Measurements from ENCODE around the gene VWF.

Gene VWF

DNA sequence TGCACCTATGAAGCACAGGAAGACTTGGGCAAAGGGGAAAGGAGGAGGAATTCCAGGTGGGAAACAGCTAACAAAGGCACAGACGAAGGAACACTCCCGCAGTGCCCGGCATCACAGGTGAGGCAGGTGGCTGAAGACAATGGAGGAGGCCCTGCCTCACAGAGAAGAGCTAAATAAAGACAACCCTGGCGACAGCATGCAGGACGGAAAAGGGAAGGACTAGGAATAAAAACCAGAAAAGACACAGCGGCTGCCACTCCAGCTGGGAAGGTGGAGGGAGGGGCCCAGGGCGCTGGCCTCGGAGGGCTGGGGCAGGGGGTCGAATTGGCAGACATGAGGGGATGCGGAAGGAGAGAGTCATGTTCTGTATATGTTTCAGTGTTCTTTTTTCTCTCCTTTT is 136.4 kb downstream of the VWF start:
- DNase-seq (ENCODE audit: low spot score in 2 of 2) = no peak
- no peak for ATAC-seq (replicated peaks; ENCODE audit: extremely low read depth, poor library complexity, severe bottlenecking)
- no peaks in the 10 kb centered on the region for H3K9me3 Mint-ChIP-seq
- peaks cover 3% of the 10 kb centered on the region for H3K36me3 Mint-ChIP-seq (ENCODE audit: insufficient read depth)
- H3K4me1 Mint-ChIP-seq = no peaks in the 10 kb centered on the region
- no peak overlapping the region for H3K27ac Mint-ChIP-seq (ENCODE audit: low read depth)
- no peak overlapping the region for H3K4me3 Mint-ChIP-seq
- no peaks in the 10 kb centered on the region for H3K27me3 Mint-ChIP-seq

DNA sequence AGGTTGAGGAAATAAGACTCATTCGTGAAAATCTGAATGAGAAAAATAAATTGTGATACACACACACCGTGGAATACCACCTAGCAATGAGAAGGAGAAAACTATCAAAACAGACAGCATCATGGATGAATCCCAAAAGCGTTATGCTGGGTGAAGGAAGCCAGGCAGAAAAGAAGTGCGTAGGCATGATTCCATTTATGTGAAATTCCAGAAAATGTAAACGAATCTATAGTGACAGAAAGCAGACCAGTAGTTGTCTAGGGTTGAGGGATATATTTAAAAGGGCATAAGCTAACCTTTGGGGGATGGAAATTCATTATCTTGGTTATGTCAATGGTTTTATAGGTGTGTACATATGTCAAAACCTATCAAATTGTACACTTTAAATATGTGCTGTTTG is 136.9 kb downstream of the VWF start:
- Mint-ChIP-seq H3K4me3 (no peak overlapping the region), H3K27me3 (no peaks in the 10 kb centered on the region), H3K4me1 (no peaks in the 10 kb centered on the region), H3K36me3 (ENCODE audit: insufficient read depth) (peaks cover 3% of the 10 kb centered on the region), H3K27ac (ENCODE audit: low read depth) (no peak overlapping the region), H3K9me3 (no peaks in the 10 kb centered on the region)
- DNase-seq (ENCODE audit: low spot score in 2 of 2) (no peak), ATAC-seq (replicated peaks; ENCODE audit: extremely low read depth, poor library complexity, severe bottlenecking) (no peak)

DNA sequence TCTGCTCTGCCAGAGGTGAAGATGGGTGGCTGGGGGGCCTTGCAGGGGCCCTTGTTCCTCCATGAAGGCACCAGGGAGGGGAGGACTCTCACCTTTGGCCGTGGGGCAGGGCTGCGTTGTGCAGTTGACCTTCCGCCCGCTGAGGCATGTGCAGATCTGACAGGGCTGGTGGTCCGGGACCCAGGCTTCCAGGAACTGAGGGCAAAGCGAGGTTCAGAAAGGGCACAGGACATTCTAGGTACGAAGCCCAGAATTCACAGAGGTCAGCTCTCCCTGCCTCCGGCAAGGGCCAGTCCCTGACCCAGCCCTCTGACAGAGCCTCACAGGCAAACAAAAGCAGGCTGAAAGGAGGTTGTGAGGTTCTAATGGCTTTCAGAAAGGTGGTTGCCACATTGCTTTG is 139.0 kb downstream of the VWF start:
- H3K27ac Mint-ChIP-seq (ENCODE audit: low read depth) = no peak overlapping the region
- H3K4me3 Mint-ChIP-seq = no peak overlapping the region
- peaks cover under 1% of the 10 kb centered on the region for H3K36me3 Mint-ChIP-seq (ENCODE audit: insufficient read depth)
- ATAC-seq (replicated peaks; ENCODE audit: extremely low read depth, poor library complexity, severe bottlenecking) = no peak
- no peak for DNase-seq (ENCODE audit: low spot score in 2 of 2)
- no peaks in the 10 kb centered on the region for H3K9me3 Mint-ChIP-seq
- H3K4me1 Mint-ChIP-seq = no peaks in the 10 kb centered on the region
- H3K27me3 Mint-ChIP-seq = no peaks in the 10 kb centered on the region

DNA sequence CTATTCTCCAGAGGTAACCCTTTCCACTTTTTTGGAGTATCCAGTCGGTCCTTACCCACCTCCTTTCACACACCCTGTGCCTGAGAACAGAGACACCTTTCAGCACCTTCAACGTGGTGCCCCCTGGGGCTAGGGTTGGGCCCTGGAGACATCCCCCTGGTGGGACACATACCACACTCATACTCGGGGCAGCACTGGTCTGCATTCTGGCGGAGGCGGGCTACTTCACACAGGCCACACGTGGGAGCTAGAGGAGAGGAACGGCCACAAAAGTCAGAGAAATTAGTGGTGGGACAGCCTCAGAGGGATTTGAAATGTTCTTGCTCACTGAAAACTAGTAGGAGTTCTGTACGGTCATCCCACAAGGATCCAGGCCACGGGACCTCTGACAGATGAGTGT is 139.6 kb downstream of the VWF start:
- Mint-ChIP-seq H3K4me3 (no peak overlapping the region), H3K36me3 (ENCODE audit: insufficient read depth) (no peaks in the 10 kb centered on the region), H3K27me3 (no peaks in the 10 kb centered on the region), H3K9me3 (no peaks in the 10 kb centered on the region), H3K27ac (ENCODE audit: low read depth) (no peak overlapping the region), H3K4me1 (no peaks in the 10 kb centered on the region)
- ATAC-seq (replicated peaks; ENCODE audit: extremely low read depth, poor library complexity, severe bottlenecking) = no peak
- DNase-seq (ENCODE audit: low spot score in 2 of 2) = no peak

- ATAC-seq (replicated peaks; ENCODE audit: extremely low read depth, poor library complexity, severe bottlenecking) (no peak), DNase-seq (ENCODE audit: low spot score in 2 of 2) (no peak)
- Mint-ChIP-seq H3K36me3 (ENCODE audit: insufficient read depth) (no peaks in the 10 kb centered on the region), H3K9me3 (no peaks in the 10 kb centered on the region), H3K27ac (ENCODE audit: low read depth) (no peak overlapping the region), H3K4me3 (no peak overlapping the region), H3K4me1 (no peaks in the 10 kb centered on the region), H3K27me3 (peaks cover 3% of the 10 kb centered on the region)
Observed at GRCh38 chr12:5982106-5982505, 142.4 kb downstream of the VWF start.

GRCh38 chr12:5977556-5977955 is 146.9 kb downstream of the VWF start:
- Mint-ChIP-seq H3K36me3 (ENCODE audit: insufficient read depth) (no peaks in the 10 kb centered on the region), H3K4me3 (no peak overlapping the region), H3K27me3 (peaks cover 48% of the 10 kb centered on the region), H3K9me3 (no peaks in the 10 kb centered on the region), H3K4me1 (no peaks in the 10 kb centered on the region), H3K27ac (ENCODE audit: low read depth) (no peak overlapping the region)
- DNase-seq (ENCODE audit: low spot score in 2 of 2) (no peak), ATAC-seq (replicated peaks; ENCODE audit: extremely low read depth, poor library complexity, severe bottlenecking) (no peak)

DNA sequence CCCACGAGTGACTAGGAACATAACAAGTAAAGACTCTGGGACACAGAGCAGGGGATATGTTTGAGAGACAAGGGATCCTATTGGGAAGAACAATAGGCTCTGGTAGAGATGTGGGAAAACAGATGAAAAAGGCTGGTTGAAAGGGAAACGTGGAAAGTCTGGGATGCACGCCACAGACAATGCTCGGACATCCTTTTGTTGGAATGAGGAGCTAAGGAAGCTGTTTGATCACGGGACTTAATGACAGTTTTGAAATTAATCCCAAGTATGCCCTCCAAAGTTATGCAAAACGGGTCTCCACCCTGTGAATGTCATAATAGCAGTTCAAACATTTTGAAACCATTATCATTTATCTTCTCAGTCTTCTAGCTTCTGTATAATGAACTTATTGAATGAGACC is 147.8 kb downstream of the VWF start:
- no peak overlapping the region for H3K27ac Mint-ChIP-seq (ENCODE audit: low read depth)
- H3K4me1 Mint-ChIP-seq = no peaks in the 10 kb centered on the region
- no peak overlapping the region for H3K4me3 Mint-ChIP-seq
- no peak for ATAC-seq (replicated peaks; ENCODE audit: extremely low read depth, poor library complexity, severe bottlenecking)
- DNase-seq (ENCODE audit: low spot score in 2 of 2) = no peak
- no peaks in the 10 kb centered on the region for H3K36me3 Mint-ChIP-seq (ENCODE audit: insufficient read depth)
- peaks cover 57% of the 10 kb centered on the region for H3K27me3 Mint-ChIP-seq
- H3K9me3 Mint-ChIP-seq = no peaks in the 10 kb centered on the region

- H3K36me3 Mint-ChIP-seq (ENCODE audit: insufficient read depth) = no peaks in the 10 kb centered on the region
- no peak overlapping the region for H3K4me3 Mint-ChIP-seq
- no peak for DNase-seq (ENCODE audit: low spot score in 2 of 2)
- peaks cover 62% of the 10 kb centered on the region for H3K27me3 Mint-ChIP-seq
- no peak overlapping the region for H3K27ac Mint-ChIP-seq (ENCODE audit: low read depth)
- no peaks in the 10 kb centered on the region for H3K9me3 Mint-ChIP-seq
- no peak for ATAC-seq (replicated peaks; ENCODE audit: extremely low read depth, poor library complexity, severe bottlenecking)
- H3K4me1 Mint-ChIP-seq = no peaks in the 10 kb centered on the region
Observed at GRCh38 chr12:5976196-5976595, 148.3 kb downstream of the VWF start.

DNA sequence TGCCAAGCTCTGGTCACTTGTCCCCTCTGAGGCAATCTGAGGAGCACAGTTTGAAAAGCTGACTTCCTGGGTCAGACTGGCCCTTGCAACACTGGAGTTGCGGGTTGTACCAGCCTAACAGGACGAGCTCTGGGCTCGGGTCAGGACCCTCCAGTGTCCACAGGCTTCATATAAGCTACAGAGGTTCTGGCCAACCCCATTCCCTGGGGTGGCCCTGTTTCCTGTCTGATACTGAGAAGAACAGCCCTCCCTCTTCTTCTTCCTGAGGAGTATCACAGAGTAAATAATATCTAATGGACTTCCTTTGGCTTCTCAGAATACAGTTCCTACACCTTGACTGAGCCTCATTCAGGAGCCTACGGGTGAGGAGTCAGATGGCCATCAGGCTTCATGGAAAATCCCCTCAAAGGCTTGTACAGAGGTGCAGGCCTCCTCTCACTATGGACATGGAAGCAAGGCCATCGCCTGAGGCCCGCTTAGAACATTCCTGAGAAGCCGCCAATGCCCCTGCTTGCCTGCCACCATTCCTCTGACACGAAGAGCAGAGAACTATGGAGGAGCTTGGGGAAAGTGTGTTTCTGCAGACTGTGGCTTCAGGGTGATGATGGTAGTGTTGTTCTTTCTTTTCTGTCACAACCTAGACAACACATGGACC is 150.9 kb downstream of the VWF start:
- Mint-ChIP-seq H3K27ac (ENCODE audit: low read depth) (no peak overlapping the region), H3K4me3 (no peak overlapping the region), H3K27me3 (peaks cover 85% of the 10 kb centered on the region), H3K36me3 (ENCODE audit: insufficient read depth) (no peaks in the 10 kb centered on the region), H3K9me3 (no peaks in the 10 kb centered on the region), H3K4me1 (no peaks in the 10 kb centered on the region)
- ATAC-seq (replicated peaks; ENCODE audit: extremely low read depth, poor library complexity, severe bottlenecking) (no peak), DNase-seq (ENCODE audit: low spot score in 2 of 2) (no peak)

DNA sequence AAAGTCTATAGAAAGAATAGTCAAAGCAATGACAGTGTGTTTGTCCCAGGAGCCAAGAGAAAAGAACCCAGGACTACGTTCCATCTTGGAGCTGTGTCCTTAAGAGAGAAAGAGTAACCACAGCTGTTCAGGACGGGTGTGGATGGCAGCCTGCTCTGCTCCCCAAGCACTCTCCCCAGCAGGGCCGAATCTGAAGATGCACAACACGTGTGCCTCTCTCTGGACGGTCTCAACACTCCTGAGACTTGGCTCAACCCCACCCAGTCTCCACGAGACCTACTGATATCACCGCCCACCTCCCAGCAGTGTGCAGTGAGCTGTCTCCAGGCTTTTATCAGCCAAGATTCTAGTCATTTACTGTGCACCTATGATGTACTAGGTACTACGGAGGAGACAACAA is 152.1 kb downstream of the VWF start:
- H3K27ac Mint-ChIP-seq (ENCODE audit: low read depth) = no peak overlapping the region
- ATAC-seq (replicated peaks; ENCODE audit: extremely low read depth, poor library complexity, severe bottlenecking) = no peak
- H3K27me3 Mint-ChIP-seq = peaks cover 85% of the 10 kb centered on the region
- H3K36me3 Mint-ChIP-seq (ENCODE audit: insufficient read depth) = no peaks in the 10 kb centered on the region
- no peaks in the 10 kb centered on the region for H3K9me3 Mint-ChIP-seq
- DNase-seq (ENCODE audit: low spot score in 2 of 2) = no peak
- no peaks in the 10 kb centered on the region for H3K4me1 Mint-ChIP-seq
- no peak overlapping the region for H3K4me3 Mint-ChIP-seq

GRCh38 chr12:5971194-5971850 is 153.1 kb downstream of the VWF start:
- Mint-ChIP-seq H3K4me1 (no peaks in the 10 kb centered on the region), H3K36me3 (ENCODE audit: insufficient read depth) (no peaks in the 10 kb centered on the region), H3K4me3 (no peak overlapping the region), H3K27ac (ENCODE audit: low read depth) (no peak overlapping the region), H3K9me3 (no peaks in the 10 kb centered on the region), H3K27me3 (peaks cover 74% of the 10 kb centered on the region)
- no peak for ATAC-seq (replicated peaks; ENCODE audit: extremely low read depth, poor library complexity, severe bottlenecking)
- DNase-seq (ENCODE audit: low spot score in 2 of 2) = no peak

DNA sequence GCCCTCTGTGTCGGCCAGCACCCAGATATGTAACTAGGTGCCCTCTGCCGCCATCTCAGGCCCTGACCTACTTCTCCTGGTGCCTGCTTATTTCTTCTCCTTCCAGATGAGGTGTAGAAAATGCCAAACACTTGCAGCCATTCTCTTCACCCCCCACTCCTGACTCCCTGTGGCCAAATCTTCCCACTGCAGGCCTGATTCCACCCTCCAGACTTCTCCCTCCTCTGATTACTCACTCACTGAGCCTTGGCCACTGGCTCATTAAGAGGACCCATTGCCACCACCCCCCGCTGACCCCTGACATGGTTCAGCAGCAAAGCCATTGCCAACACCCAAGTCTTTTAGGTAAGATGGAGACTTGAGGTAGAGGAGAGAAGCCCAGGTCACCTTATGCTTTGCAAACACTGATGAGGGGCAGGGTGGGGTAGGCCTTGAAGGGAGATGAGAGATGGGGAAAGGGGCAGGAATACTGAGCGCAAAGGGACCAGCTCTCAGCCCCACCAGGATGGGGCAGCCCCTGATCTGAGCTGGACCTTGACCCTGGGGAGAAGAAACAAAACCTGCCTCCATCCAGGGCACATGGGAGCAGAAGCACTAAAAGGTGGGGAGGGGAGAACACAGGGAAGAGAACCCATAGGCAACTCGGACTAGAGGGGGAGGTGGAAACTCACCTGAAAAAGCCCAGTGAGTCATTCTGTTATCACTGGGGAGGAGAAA is 154.3 kb downstream of the VWF start:
- H3K36me3 Mint-ChIP-seq (ENCODE audit: insufficient read depth) = no peaks in the 10 kb centered on the region
- H3K9me3 Mint-ChIP-seq = no peaks in the 10 kb centered on the region
- no peak overlapping the region for H3K27ac Mint-ChIP-seq (ENCODE audit: low read depth)
- H3K27me3 Mint-ChIP-seq = peaks cover 71% of the 10 kb centered on the region
- no peaks in the 10 kb centered on the region for H3K4me1 Mint-ChIP-seq
- no peak for ATAC-seq (replicated peaks; ENCODE audit: extremely low read depth, poor library complexity, severe bottlenecking)
- no peak for DNase-seq (ENCODE audit: low spot score in 2 of 2)
- H3K4me3 Mint-ChIP-seq = no peak overlapping the region

All from central memory CD8-positive, alpha-beta T cell (primary cell).